IMR-90 (cell line): Measurements from ENCODE around the gene NDUFAF7. TPM values are rescaled to one million over a fixed set of nuclear protein-coding genes. Genes with fewer than 3 reads are reported as not detected.

Experiments used
- ATAC-seq: fragments of 200-7000 bp; cut with Tn5 transposase; 2 replicates; pipeline ENCODE4 v1.9.1; 2020; ENCODE audit warnings: low read depth, mild to moderate bottlenecking, moderate library complexity
- BruUV-seq: library from RNA; stranded (reverse); fragments of 400-500 nt; replicated peaks from 2 replicates; lab custom pipeline; 2021; lab: Mats Ljungman, UMichigan
- CTCF ChIA-PET: fragments of 300-600 bp; formaldehyde crosslinking; extraction: SDS; loops from one replicate; lab custom pipeline; 2021; ENCODE audit warnings: antibody characterized with exemption; lab: Yijun Ruan, JAX
- POLR2A ChIA-PET: fragments of 300-600 bp; sonication (Branson Sonifier 250); formaldehyde crosslinking; loops from one replicate; lab custom pipeline; 2022; ENCODE audit warnings: antibody characterized with exemption; ENCODE audit not compliant: unreplicated experiment; lab: Charles Lee
- DNase-seq: peaks from one replicate; pipeline ENCODE4 v3.0.0; 2013
- H2AFZ ChIP-seq: replicated peaks from 2 replicates; pipeline ENCODE3; 2013; ENCODE audit warnings: low read length, mild to moderate bottlenecking; ENCODE audit not compliant: poor library complexity
- H2AK5ac ChIP-seq: 2 replicates; pipeline ENCODE4 v1.6.1; 2013; ENCODE audit warnings: low read depth, low read length, inconsistent platforms
- H2AK9ac ChIP-seq: replicated peaks from 2 replicates; pipeline ENCODE3; 2013; ENCODE audit warnings: mild to moderate bottlenecking, low read depth, low read length, moderate library complexity; ENCODE audit not compliant: poor library complexity
- H2BK120ac ChIP-seq: 2 replicates; pipeline ENCODE4 v1.6.1; 2013; ENCODE audit warnings: low read depth, low read length, inconsistent platforms
- H2BK15ac ChIP-seq: 3 replicates; pipeline ENCODE4 v1.6.1; 2013; ENCODE audit warnings: low read depth, low read length, inconsistent platforms
- H2BK20ac ChIP-seq: 2 replicates; pipeline ENCODE4 v1.6.1; 2013; ENCODE audit warnings: low read depth, mild to moderate bottlenecking, inconsistent platforms, low read length, moderate library complexity
- H2BK5ac ChIP-seq: 2 replicates; pipeline ENCODE4 v1.6.1; 2013; ENCODE audit warnings: mild to moderate bottlenecking, low read depth, low read length, inconsistent platforms; ENCODE audit not compliant: poor library complexity, severe bottlenecking
- H3K14ac ChIP-seq: replicated peaks from 2 replicates; pipeline ENCODE4 v1.6.1; 2013; ENCODE audit warnings: low read depth, low read length, inconsistent platforms
- H3K18ac ChIP-seq: 2 replicates; pipeline ENCODE4 v1.6.1; 2013; ENCODE audit warnings: low read depth, low read length, control low read depth
- H3K23ac ChIP-seq: 2 replicates; pipeline ENCODE4 v1.6.1; 2013; ENCODE audit warnings: low read depth, low read length, inconsistent platforms
- H3K27ac ChIP-seq: 2 replicates; pipeline ENCODE4 v1.5.1; 2013; ENCODE audit warnings: mild to moderate bottlenecking, control low read depth, low read length; ENCODE audit not compliant: insufficient read depth
- H3K27me3 ChIP-seq: 2 replicates; pipeline ENCODE4 v1.6.1; 2013; ENCODE audit warnings: low read length; ENCODE audit not compliant: control insufficient read depth, insufficient read depth
- H3K36me3 ChIP-seq: 2 replicates; pipeline ENCODE4 v1.6.1; 2013; ENCODE audit warnings: low read length, mixed read lengths; ENCODE audit not compliant: control insufficient read depth, insufficient read depth
- H3K4ac ChIP-seq: 2 replicates; pipeline ENCODE4 v1.6.1; 2013; ENCODE audit warnings: low read depth, low read length, inconsistent platforms
- H3K4me1 ChIP-seq: 2 replicates; pipeline ENCODE4 v1.6.1; 2013; ENCODE audit warnings: low read length, mixed read lengths; ENCODE audit not compliant: control insufficient read depth, insufficient read depth
- H3K4me2 ChIP-seq: 2 replicates; pipeline ENCODE4 v1.6.1; 2013; ENCODE audit warnings: low read depth, mild to moderate bottlenecking, control low read depth, low read length, moderate library complexity
- H3K4me3 ChIP-seq: 2 replicates; pipeline ENCODE4 v1.5.1; 2013; ENCODE audit warnings: low read depth, mild to moderate bottlenecking, control low read depth, low read length, moderate library complexity; ENCODE audit not compliant: insufficient read depth
- H3K56ac ChIP-seq: 2 replicates; pipeline ENCODE4 v1.6.1; 2013; ENCODE audit warnings: low read length, inconsistent platforms; ENCODE audit not compliant: insufficient read depth; ENCODE audit errors: extremely low read depth
- H3K79me1 ChIP-seq, 2 experiments: 2 replicates each; pipeline ENCODE4 v1.6.1; 2013; ENCODE audit warnings: low read length in 2 of 2, inconsistent platforms in 1 of 2, low read depth in 1 of 2
- H3K9ac ChIP-seq: 2 replicates; pipeline ENCODE4 v1.6.1; 2013; ENCODE audit warnings: low read depth, low read length, control low read depth
- H3K9me1 ChIP-seq: 2 replicates; pipeline ENCODE4 v1.6.1; 2013; ENCODE audit warnings: low read length, inconsistent platforms; ENCODE audit not compliant: insufficient read depth
- H3K9me3 ChIP-seq: 2 replicates; pipeline ENCODE4 v1.6.1; 2013; ENCODE audit warnings: low read length; ENCODE audit not compliant: control insufficient read depth, insufficient read depth
- H4K20me1 ChIP-seq: 2 replicates; pipeline ENCODE4 v1.6.1; 2013; ENCODE audit warnings: low read length, inconsistent platforms; ENCODE audit not compliant: insufficient read depth
- H4K5ac ChIP-seq: 2 replicates; pipeline ENCODE4 v1.6.1; 2013; ENCODE audit warnings: mild to moderate bottlenecking, low read depth, low read length, control low read depth
- H4K8ac ChIP-seq, 2 experiments: 2 replicates each; pipeline ENCODE4 v1.6.1; 2013; ENCODE audit warnings: low read depth in 2 of 2, low read length in 2 of 2, control low read depth in 1 of 2, inconsistent platforms in 1 of 2
- H4K91ac ChIP-seq: 2 replicates; pipeline ENCODE4 v1.6.1; 2013; ENCODE audit warnings: low read depth, low read length, inconsistent platforms; ENCODE audit not compliant: insufficient read depth
- BHLHE40 ChIP-seq: fragments of 150-350 bp; IDR thresholded peaks from 2 replicates; pipeline ENCODE4 v1.6.1; 2016; ENCODE audit warnings: mild to moderate bottlenecking, low read depth, low read length
- MXI1 ChIP-seq: IDR thresholded peaks from 2 replicates; pipeline ENCODE4 v1.6.1; 2012; ENCODE audit warnings: low read depth, mild to moderate bottlenecking, low read length, moderate library complexity, borderline replicate concordance
- POLR2A ChIP-seq: IDR thresholded peaks from 2 replicates; pipeline ENCODE4 v1.6.1; 2012; ENCODE audit warnings: mild to moderate bottlenecking, low read depth, low read length
- RCOR1 ChIP-seq: IDR thresholded peaks from 2 replicates; pipeline ENCODE4 v1.6.1; 2012; ENCODE audit warnings: mild to moderate bottlenecking, low read length, improper control_type of control experiment; ENCODE audit not compliant: insufficient replicate concordance
- WGBS, 2 experiments: methylation state at CpG; one replicate each; pipeline versions ENCODE4 v1.1.5 to v1.1.7; 2013; ENCODE audit warnings: missing lambda C conversion rate in 2 of 2; ENCODE audit not compliant: insufficient read length in 1 of 2; ENCODE audit errors: extremely low coverage in 2 of 2; 5-methylcytosine and 5-hydroxymethylcytosine counted together
- dilution Hi-C: fragments of 300-500 bp; cut with HindIII; formaldehyde crosslinking; loops from one replicate; pipeline ENCODE4 v1.14.3; 2018; ENCODE audit warnings: low sequenced_read_pairs; ENCODE audit not compliant: unreplicated experiment
- in situ Hi-C: fragments of 300-500 bp; cut with MboI; formaldehyde crosslinking; loops from 3 replicates; pipeline ENCODE4 v1.14.3; 2019; ENCODE audit warnings: low sequenced_read_pairs, inconsistent platforms, mixed read lengths
- intact Hi-C: fragments of 100-400 bp; cut with micrococcal nuclease; formaldehyde crosslinking; loops from 2 replicates; pipeline ENCODE4 v1.10.0; 2022
- polyA plus RNA-seq, 3 experiments: library from polyadenylated mRNA; depleted of rRNA; stranded (reverse); fragments of >200 nt; gene quantifications; 2 replicates each; pipeline ENCODE4 v1.2.3, GENCODE V29; 2012; ENCODE audit warnings: low replicate concordance in 1 of 3
- total RNA-seq: library from RNA; depleted of rRNA; stranded (reverse); fragments of >200 nt; gene quantifications from 2 replicates; pipeline ENCODE4 v1.2.3, GENCODE V29; 2012

The NDUFAF7 gene
- total and polyA plus RNA-seq, 2 of the 4 experiments (the other 2 are of a cell fraction), result 9.9 to 17.4 TPM

- TF ChIP-seq BHLHE40 (peak; percentile 26; the same call in 1 of the 2 replicates), RCOR1 (no peak), MXI1 (peak; percentile 70; the same call in 1 of the 2 replicates), POLR2A (peak; percentile 43; the same call in 1 of the 2 replicates)
- BruUV-seq, result no TSS peak
- H2BK120ac ChIP-seq, result peak within 1 kb of the TSS; percentile 60; the same call in 1 of the 2 replicates
- peak within 1 kb of the TSS; percentile 82 for H2BK5ac ChIP-seq
- H4K5ac ChIP-seq, result peak within 1 kb of the TSS; percentile 88
- peak within 1 kb of the TSS; percentile 91 for H3K14ac ChIP-seq
- POLR2A ChIA-PET, result no interaction called here
- H3K9me1 ChIP-seq, result peaks cover 6% of the 10 kb centered on the region; the same call in 1 of the 2 replicates
- intact Hi-C loops, result no loop called here
- CTCF ChIA-PET, result no interaction called here
- H3K27me3 ChIP-seq, result no peaks in the 10 kb centered on the region
- peak within 1 kb of the TSS; percentile 78 for H3K4me3 ChIP-seq
- peak within 1 kb of the TSS; percentile 67 for H3K27ac ChIP-seq
- in situ Hi-C loops, result no loop called here
- peak within 1 kb of the TSS; percentile 44 for H3K56ac ChIP-seq
- H2AK9ac ChIP-seq, result peak within 1 kb of the TSS; percentile 96
- H2AFZ ChIP-seq, result peak within 1 kb of the TSS; percentile 100
- 5% methylated on average over 50 of the region's 72 CpGs; no CpG with 5 or more reads in 1 of the 2 experiments for WGBS, 2 experiments
- H2BK15ac ChIP-seq, result peak within 1 kb of the TSS; percentile 27; the same call in 1 of the 3 replicates
- H4K91ac ChIP-seq, result peak within 1 kb of the TSS; percentile 86
- H3K9ac ChIP-seq, result peak within 1 kb of the TSS; percentile 49
- H3K36me3 ChIP-seq, result no peaks in the 10 kb centered on the region; the same call in 1 of the 2 replicates
- peaks cover 8% of the 10 kb centered on the region; the same call in 1 of the 2 replicates for H4K20me1 ChIP-seq
- DNase-seq (peak; percentile 71), ATAC-seq (peak; percentile 90)
- peak within 1 kb of the TSS; percentile 80 for H3K23ac ChIP-seq
- H3K4me2 ChIP-seq, result peak within 1 kb of the TSS; percentile 98
- H2BK20ac ChIP-seq, result no peak within 1 kb of the TSS
- peak within 1 kb of the TSS; percentile 79; the same call in 1 of the 2 replicates for H2AK5ac ChIP-seq
- peak within 1 kb of the TSS; percentile 70 to 100 for H4K8ac ChIP-seq
- peak within 1 kb of the TSS; percentile 45 for H3K18ac ChIP-seq
- dilution Hi-C loops, result no loop called here
- H3K4me1 ChIP-seq, result peaks cover 2% of the 10 kb centered on the region; the same call in 1 of the 2 replicates
- peak within 1 kb of the TSS; percentile 88 for H3K4ac ChIP-seq
- H3K9me3 ChIP-seq, result no peaks in the 10 kb centered on the region
- H3K79me1 ChIP-seq, result peaks cover 13 to 48% of the 10 kb centered on the region in 2 experiments
Measured at GRCh38 chr2:37196320-37197195, 34.9 kb upstream of the NDUFAF7 start, which contains the start of gene CEBPZOS. TSS of gene CEBPZOS (plus strand) at chr2:37196496. CDS start at chr2:37199705, 3,209 bp downstream.
